ENCODE data around the gene UPK3A. TPM values are rescaled to one million over a fixed set of nuclear protein-coding genes. Genes with fewer than 3 reads are reported as not detected.

The UPK3A gene
- total RNA-seq, 1 donor from 2014 or later, result not detected

- TF ChIP-seq CTCF (IDR thresholded peaks at IDR 0.05; ENCODE audit: insufficient read depth, low read depth, low read length) (no peak), EZH2 (IDR thresholded peaks at IDR 0.05; ENCODE audit: insufficient read depth, low read length) (no peak)
These were observed 51.2 kb downstream of the UPK3A start for GRCh38 chr22:45335854-45336522.

GRCh38 chr22:45336971-45337431 lies 52.3 kb downstream of the UPK3A start:
- H3K27ac ChIP-seq (ENCODE audit: low read depth, low read length), result no peak overlapping the region
- Mint-ChIP-seq H3K36me3 (ENCODE audit: low read depth, unreplicated experiment) (peaks cover 22% of the 10 kb centered on the region), H3K27ac (ENCODE audit: unreplicated experiment) (no peak overlapping the region), H3K4me1 (ENCODE audit: low read depth, unreplicated experiment) (no peaks in the 10 kb centered on the region), H3K27me3 (ENCODE audit: low read depth, unreplicated experiment) (no peaks in the 10 kb centered on the region), H3K9me3 (ENCODE audit: unreplicated experiment) (no peaks in the 10 kb centered on the region), H3K4me3 (ENCODE audit: unreplicated experiment) (no peak overlapping the region)
- FAIRE-seq (no peak), DNase-seq (ENCODE audit: low read depth) (no peak)
- peaks cover 7% of the 10 kb centered on the region for H3K4me1 ChIP-seq (ENCODE audit: insufficient read depth, low read length)
- no peaks in the 10 kb centered on the region for H3K27me3 ChIP-seq (ENCODE audit: insufficient read depth, low read length)
- H4K20me1 ChIP-seq (ENCODE audit: insufficient read depth, low read length), result no peaks in the 10 kb centered on the region
- no peaks in the 10 kb centered on the region for H3K79me2 ChIP-seq (ENCODE audit: insufficient read depth, low read length)
- no peak for TF ChIP-seq EZH2 (IDR thresholded peaks at IDR 0.05; ENCODE audit: insufficient read depth, low read length)
- TF ChIP-seq CTCF (IDR thresholded peaks at IDR 0.05; ENCODE audit: insufficient read depth, low read depth, low read length), result no peak
- H3K9me3 ChIP-seq (ENCODE audit: insufficient read depth, low read depth, low read length), result no peaks in the 10 kb centered on the region
- H3K9ac ChIP-seq (ENCODE audit: low read length), result no peak overlapping the region
- no peak overlapping the region for H3K4me3 ChIP-seq (ENCODE audit: insufficient read depth, low read depth, low read length)
- no peak overlapping the region for H2AFZ ChIP-seq (ENCODE audit: low read depth, low read length)
- H3K4me2 ChIP-seq (ENCODE audit: low read length), result peak overlapping the region; percentile 39
- H3K36me3 ChIP-seq (ENCODE audit: insufficient read depth, low read length), result peaks cover 2% of the 10 kb centered on the region

More at GRCh38 chr22:45335854-45336522, 51.2 kb downstream of the UPK3A start:
- DNase-seq (ENCODE audit: low read depth), result no peak
- H2AFZ ChIP-seq (ENCODE audit: low read depth, low read length), result no peak overlapping the region
- H3K4me1 ChIP-seq (ENCODE audit: insufficient read depth, low read length), result peaks cover 7% of the 10 kb centered on the region
- Mint-ChIP-seq H3K27me3 (ENCODE audit: low read depth, unreplicated experiment) (no peaks in the 10 kb centered on the region), H3K27ac (ENCODE audit: unreplicated experiment) (no peak overlapping the region), H3K9me3 (ENCODE audit: unreplicated experiment) (no peaks in the 10 kb centered on the region), H3K4me3 (ENCODE audit: unreplicated experiment) (no peak overlapping the region), H3K36me3 (ENCODE audit: low read depth, unreplicated experiment) (peaks cover 18% of the 10 kb centered on the region), H3K4me1 (ENCODE audit: low read depth, unreplicated experiment) (no peaks in the 10 kb centered on the region)
- no peak for FAIRE-seq
- H3K4me3 ChIP-seq (ENCODE audit: insufficient read depth, low read depth, low read length), result no peak overlapping the region
- H3K27ac ChIP-seq (ENCODE audit: low read depth, low read length), result no peak overlapping the region
- H3K36me3 ChIP-seq (ENCODE audit: insufficient read depth, low read length), result no peaks in the 10 kb centered on the region
- no peak overlapping the region for H3K4me2 ChIP-seq (ENCODE audit: low read length)
- no peaks in the 10 kb centered on the region for H3K9me3 ChIP-seq (ENCODE audit: insufficient read depth, low read depth, low read length)
- no peaks in the 10 kb centered on the region for H3K27me3 ChIP-seq (ENCODE audit: insufficient read depth, low read length)
- no peak overlapping the region for H3K9ac ChIP-seq (ENCODE audit: low read length)
- H4K20me1 ChIP-seq (ENCODE audit: insufficient read depth, low read length), result no peaks in the 10 kb centered on the region
- H3K79me2 ChIP-seq (ENCODE audit: insufficient read depth, low read length), result no peaks in the 10 kb centered on the region

- Mint-ChIP-seq H3K27me3 (ENCODE audit: low read depth, unreplicated experiment) (no peaks in the 10 kb centered on the region), H3K9me3 (ENCODE audit: unreplicated experiment) (no peaks in the 10 kb centered on the region), H3K4me3 (ENCODE audit: unreplicated experiment) (no peak overlapping the region), H3K36me3 (ENCODE audit: low read depth, unreplicated experiment) (peaks cover 22% of the 10 kb centered on the region), H3K4me1 (ENCODE audit: low read depth, unreplicated experiment) (no peaks in the 10 kb centered on the region), H3K27ac (ENCODE audit: unreplicated experiment) (no peak overlapping the region)
- Histone ChIP-seq H3K79me2 (ENCODE audit: insufficient read depth, low read length) (no peaks in the 10 kb centered on the region), H4K20me1 (ENCODE audit: insufficient read depth, low read length) (no peaks in the 10 kb centered on the region), H2AFZ (ENCODE audit: low read depth, low read length) (no peak overlapping the region), H3K4me3 (ENCODE audit: insufficient read depth, low read depth, low read length) (no peak overlapping the region), H3K27ac (ENCODE audit: low read depth, low read length) (no peak overlapping the region), H3K9ac (ENCODE audit: low read length) (no peak overlapping the region), H3K4me2 (ENCODE audit: low read length) (no peak overlapping the region), H3K4me1 (ENCODE audit: insufficient read depth, low read length) (peaks cover 7% of the 10 kb centered on the region), H3K36me3 (ENCODE audit: insufficient read depth, low read length) (peaks cover 2% of the 10 kb centered on the region), H3K9me3 (ENCODE audit: insufficient read depth, low read depth, low read length) (no peaks in the 10 kb centered on the region), H3K27me3 (ENCODE audit: insufficient read depth, low read length) (no peaks in the 10 kb centered on the region)
- FAIRE-seq (no peak), DNase-seq (ENCODE audit: low read depth) (no peak)
- TF ChIP-seq CTCF (IDR thresholded peaks at IDR 0.05; ENCODE audit: insufficient read depth, low read depth, low read length) (no peak), EZH2 (IDR thresholded peaks at IDR 0.05; ENCODE audit: insufficient read depth, low read length) (no peak)
These were observed 52.8 kb downstream of the UPK3A start for GRCh38 chr22:45337536-45337935.
